Natural killer cell (primary cell): ENCODE data around the gene SLC6A8. TPM values are rescaled to one million over a fixed set of nuclear protein-coding genes. Genes with fewer than 3 reads are reported as not detected.
"Not testable (repeated sequence)": the region's sequence is repeated elsewhere in the genome, so short reads cannot be mapped to it uniquely, and the experiment has no call there.

Experiments
- ATAC-seq, 3 donors: fragments of 150-1000 bp in 2 of 3; fragments of 200-7000 bp in 1 of 3; cut with Tn5 transposase; 1 replicate in 1 of 3; 2 replicates in 2 of 3; pipeline ENCODE4 v1.10.0; 2021; ENCODE audit warnings: mild to moderate bottlenecking in 2 of 3, moderate library complexity in 2 of 3
- DNase-seq, 2 donors: peaks; one replicate each; pipeline versions ENCODE4 v3.0.0 to v3.0.0-alpha.2; 2013 to 2021; ENCODE audit warnings: mixed read lengths in 1 of 2
- H3K27ac ChIP-seq: one replicate; pipeline ENCODE4 v1.5.1; 2013; ENCODE audit warnings: mild to moderate bottlenecking, low read length
- H3K27me3 ChIP-seq: one replicate; pipeline ENCODE4 v1.6.1; 2013; ENCODE audit warnings: low read length; ENCODE audit not compliant: control insufficient read depth, insufficient read depth
- H3K36me3 ChIP-seq: one replicate; pipeline ENCODE4 v1.6.1; 2013; ENCODE audit warnings: low read length; ENCODE audit not compliant: control insufficient read depth, insufficient read depth
- H3K4me1 ChIP-seq: one replicate; pipeline ENCODE4 v1.6.1; 2013; ENCODE audit warnings: low read length; ENCODE audit not compliant: control insufficient read depth, insufficient read depth
- H3K4me3 ChIP-seq: one replicate; pipeline ENCODE4 v1.5.1; 2013; ENCODE audit warnings: low read length
- H3K9me3 ChIP-seq: one replicate; pipeline ENCODE4 v1.6.1; 2013; ENCODE audit warnings: low read length; ENCODE audit not compliant: control insufficient read depth, insufficient read depth
- H3K27ac Mint-ChIP-seq, 2 donors: one replicate each; pipeline ENCODE4 v1.8.0; 2022; ENCODE audit warnings: mild to moderate bottlenecking in 2 of 2, mixed read lengths in 2 of 2, moderate library complexity in 1 of 2
- H3K27me3 Mint-ChIP-seq, 2 donors: one replicate each; pipeline ENCODE4 v1.8.0; 2022; ENCODE audit warnings: low read depth in 2 of 2, mixed read lengths in 2 of 2
- H3K36me3 Mint-ChIP-seq: one replicate; pipeline ENCODE4 v1.8.0; 2022; ENCODE audit warnings: mixed read lengths
- H3K4me1 Mint-ChIP-seq, 2 donors: one replicate each; pipeline ENCODE4 v1.8.0; 2022; ENCODE audit warnings: mixed read lengths in 2 of 2
- H3K4me3 Mint-ChIP-seq: one replicate; pipeline ENCODE4 v1.8.0; 2022; ENCODE audit warnings: mild to moderate bottlenecking, moderate library complexity, mixed read lengths
- H3K9me3 Mint-ChIP-seq, 2 donors: one replicate each; pipeline ENCODE4 v1.8.0; 2022; ENCODE audit warnings: mixed read lengths in 2 of 2
- CTCF ChIP-seq: fragments of 200-600 bp; IDR thresholded peaks from one replicate; pipeline ENCODE4 v1.8.0; 2022; ENCODE audit warnings: antibody characterized with exemption
- WGBS: methylation state at CpG from one replicate; pipeline ENCODE4 v1.1.7; 2013; ENCODE audit warnings: missing lambda C conversion rate; ENCODE audit not compliant: insufficient coverage; 5-methylcytosine and 5-hydroxymethylcytosine counted together
- intact Hi-C: fragments of 100-400 bp; cut with micrococcal nuclease; formaldehyde crosslinking; loops from one replicate; pipeline ENCODE4 v1.14.2; 2022
- total RNA-seq, 4 donors: library from RNA; stranded (reverse); fragments of 120-200 nt in 1 of 4; gene quantifications; one replicate each; pipeline versions ENCODE4 v1.2.3 to v1.2.4, GENCODE V29; 2013 to 2022

Gene SLC6A8
- total RNA-seq, 3 donors from 2014 or later (not counting 1 experiment from before 2014, with no cell fraction given): 0.77 to 2.5 (median 1.4) TPM

GRCh38 chrX:153741446-153741845 is 53.7 kb downstream of the SLC6A8 start:
- no peak overlapping the region for H3K4me3 Mint-ChIP-seq
- TF ChIP-seq CTCF: no peak
- H3K9me3 Mint-ChIP-seq: no peaks in the 10 kb centered on the region
- H3K27me3 ChIP-seq: no peaks in the 10 kb centered on the region
- no peak overlapping the region for H3K27ac Mint-ChIP-seq
- WGBS: 73% methylated on average over 14 of the region's 14 CpGs
- H3K36me3 Mint-ChIP-seq: no peaks in the 10 kb centered on the region
- H3K4me1 ChIP-seq: peaks cover 15% of the 10 kb centered on the region
- peaks cover 0 to 7% of the 10 kb centered on the region in 2 donors for H3K4me1 Mint-ChIP-seq
- no peaks in the 10 kb centered on the region for H3K9me3 ChIP-seq
- DNase-seq (no peak), ATAC-seq (no peak)
- no peak overlapping the region for H3K27ac ChIP-seq
- H3K36me3 ChIP-seq: peaks cover 4% of the 10 kb centered on the region
- H3K4me3 ChIP-seq: no peak overlapping the region
- H3K27me3 Mint-ChIP-seq: peaks cover 6 to 7% of the 10 kb centered on the region in 2 donors
- intact Hi-C loops: no loop called here

GRCh38 chrX:153742111-153742510 is 54.4 kb downstream of the SLC6A8 start:
- H3K27ac ChIP-seq, H3K27me3 ChIP-seq, H3K9me3 Mint-ChIP-seq, H3K36me3 ChIP-seq, ATAC-seq, H3K4me3 ChIP-seq, H3K4me1 Mint-ChIP-seq, H3K4me3 Mint-ChIP-seq, DNase-seq, H3K27ac Mint-ChIP-seq, intact Hi-C loops, H3K9me3 ChIP-seq, H3K36me3 Mint-ChIP-seq, H3K27me3 Mint-ChIP-seq: not testable (repeated sequence)
- H3K4me1 ChIP-seq: peaks cover 15% of the 10 kb centered on the region
- over 99% methylated on average over 14 of the region's 14 CpGs for WGBS

GRCh38 chrX:153742796-153743467 is 55.2 kb downstream of the SLC6A8 start:
- H3K9me3 ChIP-seq, H3K27me3 ChIP-seq, H3K4me3 ChIP-seq, H3K27me3 Mint-ChIP-seq, ATAC-seq, intact Hi-C loops, H3K4me1 Mint-ChIP-seq, DNase-seq, H3K36me3 ChIP-seq, H3K36me3 Mint-ChIP-seq, H3K9me3 Mint-ChIP-seq, H3K27ac ChIP-seq, H3K4me3 Mint-ChIP-seq, H3K27ac Mint-ChIP-seq: not testable (repeated sequence)
- WGBS: 84% methylated on average over 14 of the region's 32 CpGs
- peaks cover 15% of the 10 kb centered on the region for H3K4me1 ChIP-seq

- H3K27me3 ChIP-seq, intact Hi-C loops, H3K4me1 Mint-ChIP-seq, H3K27ac Mint-ChIP-seq, H3K9me3 Mint-ChIP-seq, H3K4me3 Mint-ChIP-seq, H3K36me3 Mint-ChIP-seq, DNase-seq, H3K9me3 ChIP-seq, H3K4me3 ChIP-seq, H3K36me3 ChIP-seq, ATAC-seq, H3K27ac ChIP-seq: not testable (repeated sequence)
- H3K27me3 Mint-ChIP-seq: peaks cover 7 to 10% of the 10 kb centered on the region in 2 donors
- WGBS: 91% methylated on average over 22 of the region's 35 CpGs
- peaks cover 15% of the 10 kb centered on the region for H3K4me1 ChIP-seq
Observed at GRCh38 chrX:153743468-153744209, 55.9 kb downstream of the SLC6A8 start.
